GM23248 (cell line): Measurements from ENCODE around the gene QRICH1. TPM values are rescaled to one million over a fixed set of nuclear protein-coding genes. Genes with fewer than 3 reads are reported as not detected.

Experiments used
- DNase-seq: peaks from one replicate; pipeline ENCODE4 v3.0.0-alpha.2; 2015
- H2AFZ ChIP-seq: fragments of 200-600 bp; sonication (generic); 2 replicates; pipeline ENCODE4 v1.6.1; 2016; ENCODE audit warnings: antibody characterized with exemption
- H3F3A ChIP-seq: fragments of 200-600 bp; sonication (generic); 2 replicates; pipeline ENCODE4 v1.6.1; 2016; ENCODE audit warnings: mild to moderate bottlenecking, antibody characterized with exemption, mixed run types; ENCODE audit not compliant: insufficient read depth
- H3K27ac ChIP-seq: fragments of 200-600 bp; sonication (generic); 2 replicates; pipeline ENCODE4 v1.5.1; 2016; ENCODE audit warnings: mild to moderate bottlenecking
- H3K27me3 ChIP-seq: fragments of 200-600 bp; sonication (generic); replicated peaks from 2 replicates; pipeline ENCODE4 v1.6.1; 2016; ENCODE audit warnings: mild to moderate bottlenecking; ENCODE audit not compliant: insufficient read depth
- H3K36me3 ChIP-seq: fragments of 200-600 bp; sonication (generic); 2 replicates; pipeline ENCODE4 v1.6.1; 2016; ENCODE audit warnings: low read depth, mild to moderate bottlenecking
- H3K4me1 ChIP-seq: fragments of 200-600 bp; sonication (generic); 2 replicates; pipeline ENCODE4 v1.6.1; 2016; ENCODE audit warnings: mild to moderate bottlenecking; ENCODE audit not compliant: insufficient read depth
- H3K4me2 ChIP-seq: fragments of 200-600 bp; sonication (generic); one replicate; pipeline ENCODE4 v1.6.1; 2016; ENCODE audit warnings: mild to moderate bottlenecking; ENCODE audit not compliant: unreplicated experiment
- H3K4me3 ChIP-seq: fragments of 200-600 bp; sonication (generic); 2 replicates; pipeline ENCODE4 v1.5.1; 2016; ENCODE audit warnings: mild to moderate bottlenecking
- H3K79me2 ChIP-seq: fragments of 200-600 bp; sonication (generic); 2 replicates; pipeline ENCODE4 v1.6.1; 2016; ENCODE audit warnings: mild to moderate bottlenecking; ENCODE audit not compliant: insufficient read depth
- H3K9ac ChIP-seq: fragments of 200-600 bp; sonication (generic); 2 replicates; pipeline ENCODE4 v1.6.1; 2016; ENCODE audit warnings: mild to moderate bottlenecking
- H3K9me2 ChIP-seq: fragments of 200-600 bp; sonication (generic); 2 replicates; pipeline ENCODE4 v1.6.1; 2016; ENCODE audit warnings: mixed run types, mild to moderate bottlenecking, moderate library complexity; ENCODE audit not compliant: insufficient read depth
- H3K9me3 ChIP-seq: fragments of 200-600 bp; sonication (generic); one replicate; pipeline ENCODE4 v1.6.1; 2017; ENCODE audit warnings: low read depth
- H4K20me1 ChIP-seq: fragments of 200-600 bp; sonication (generic); 2 replicates; pipeline ENCODE4 v1.6.0; 2016; ENCODE audit not compliant: insufficient read depth
- EZH2 ChIP-seq: fragments of 200-600 bp; sonication (generic); IDR thresholded peaks from 2 replicates; pipeline ENCODE4 v1.6.1; 2018; ENCODE audit warnings: antibody characterized with exemption, mild to moderate bottlenecking; ENCODE audit not compliant: insufficient read depth, poor library complexity, severe bottlenecking
- EZH2phosphoT487 ChIP-seq: fragments of 200-600 bp; sonication (generic); IDR thresholded peaks from 2 replicates; pipeline ENCODE4 v1.6.1; 2018; ENCODE audit warnings: antibody characterized with exemption, moderate library complexity, mild to moderate bottlenecking, low read depth; ENCODE audit not compliant: insufficient read depth
- WGBS, 2 experiments: methylation state at CpG; one replicate each; pipeline ENCODE4 v1.1.6; 2015 to 2017; ENCODE audit warnings: low lambda C conversion rate in 2 of 2, low coverage in 1 of 2; ENCODE audit errors: missing lambda C conversion rate in 2 of 2; 5-methylcytosine and 5-hydroxymethylcytosine counted together
- in situ Hi-C: fragments of 300-500 bp; cut with MboI; formaldehyde crosslinking; loops from 2 replicates; pipeline ENCODE4 v1.15.0; 2020
- polyA plus RNA-seq: library from polyadenylated mRNA; unstranded; fragments of >200 nt; fragmentation: Nextera tagmentation; extraction: Ambion mirVana; gene quantifications from 2 replicates; pipeline ENCODE4 v1.2.1, GENCODE V29; 2016
- total RNA-seq: library from RNA; depleted of rRNA; stranded (reverse); fragments of >200 nt; shearing (Covaris generic); gene quantifications from 2 replicates; pipeline ENCODE4 v1.2.3, GENCODE V29; 2014

Gene QRICH1
- total and polyA plus RNA-seq, 2 experiments from 2014 or later = 29.0 to 107 TPM

DNA sequence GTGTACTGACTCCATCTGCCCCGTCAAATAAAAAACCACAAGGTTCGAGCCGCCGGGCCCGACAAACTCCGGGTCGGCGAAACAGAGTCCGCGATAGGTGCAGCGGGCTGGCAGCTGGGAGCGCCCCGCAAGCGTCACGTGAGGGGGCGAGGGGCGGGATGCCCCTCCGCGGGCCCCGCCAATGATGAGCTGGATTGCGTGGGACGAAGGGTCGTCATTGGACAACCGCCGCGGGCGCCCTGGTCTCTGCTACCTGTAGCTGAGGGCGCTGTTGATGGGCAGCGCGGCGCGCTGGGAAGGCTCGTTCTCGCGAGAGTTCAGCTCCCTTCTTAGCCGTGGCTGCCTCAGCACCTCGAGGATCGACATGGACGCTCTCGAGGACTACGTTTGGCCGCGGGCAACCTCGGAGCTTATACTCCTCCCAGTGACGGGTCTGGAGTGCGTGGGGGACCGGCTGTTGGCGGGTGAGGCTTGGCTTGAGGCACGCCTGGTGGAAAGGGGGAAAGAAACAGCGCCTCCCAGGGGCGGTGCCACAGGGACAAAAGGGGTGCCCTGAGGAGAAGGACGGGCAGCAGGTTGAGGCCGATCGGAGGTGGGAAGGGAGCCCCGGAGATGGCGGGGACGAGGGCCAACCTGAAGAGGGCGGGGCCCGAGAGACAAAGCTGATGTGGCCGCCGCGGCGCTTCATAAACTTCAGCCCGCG is 86.7 kb downstream of the QRICH1 start, which contains the start of gene WDR6:
WDR6 (plus strand) TSS at position 324 of the 703 bp plus-strand sequence; CDS start at position 365, 41 bp downstream.
- Histone ChIP-seq H3K36me3 (no peaks in the 10 kb centered on the region), H4K20me1 (no peaks in the 10 kb centered on the region), H3K4me3 (peak within 1 kb of the TSS; percentile 80), H3K27ac (peak within 1 kb of the TSS; percentile 94), H3K9ac (peak within 1 kb of the TSS; percentile 95), H3F3A (peaks cover 5% of the 10 kb centered on the region; the same call in 1 of the 2 replicates), H2AFZ (peak within 1 kb of the TSS; percentile 82), H3K9me2 (no peaks in the 10 kb centered on the region), H3K79me2 (peaks cover 58% of the 10 kb centered on the region), H3K9me3 (no peaks in the 10 kb centered on the region), H3K4me2 (peak within 1 kb of the TSS; percentile 85), H3K27me3 (no peaks in the 10 kb centered on the region), H3K4me1 (0 out of 2 replicates have a peak, but pooled peaks cover 11% of the 10 kb centered on the region)
- TF ChIP-seq EZH2 (no peak), EZH2phosphoT487 (no peak)
- in situ Hi-C loops = no loop called here
- WGBS, 2 experiments = 0 to 1% methylated on average over 48 to 65 of the region's 65 CpGs
- DNase-seq = peak; percentile 97

DNA sequence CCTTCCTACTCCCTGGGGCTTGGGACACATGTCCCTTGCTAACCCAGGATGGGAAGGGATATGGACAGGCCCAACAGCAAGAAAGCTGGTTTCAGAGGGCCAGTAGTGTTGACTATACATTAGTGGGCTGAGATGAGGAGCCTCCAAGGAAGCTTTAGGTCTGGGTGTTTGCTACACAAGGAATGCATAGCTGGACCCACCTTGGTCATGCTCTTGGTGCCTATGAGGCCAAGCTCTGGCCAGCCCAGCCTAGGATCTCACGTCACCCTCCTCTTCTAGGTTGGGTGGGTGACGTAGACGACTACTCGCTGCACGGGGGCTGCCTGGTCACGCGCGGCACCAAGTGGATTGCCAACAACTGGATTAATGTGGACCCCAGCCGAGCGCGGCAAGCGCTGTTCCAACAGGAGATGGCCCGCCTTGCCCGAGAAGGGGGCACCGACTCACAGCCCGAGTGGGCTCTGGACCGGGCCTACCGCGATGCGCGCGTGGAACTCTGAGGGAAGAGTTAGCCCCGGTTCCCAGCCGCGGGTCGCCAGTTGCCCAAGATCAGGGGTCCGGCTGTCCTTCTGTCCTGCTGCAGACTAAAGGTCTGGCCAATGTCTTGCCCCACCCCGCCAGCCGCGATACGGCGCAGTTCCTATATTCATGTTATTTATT is 87.3 kb downstream of the QRICH1 start:
- Histone ChIP-seq H3K4me3 (peak overlapping the region; percentile 80), H3K27me3 (no peaks in the 10 kb centered on the region), H3K4me2 (peak overlapping the region; percentile 85), H3F3A (peaks cover 5% of the 10 kb centered on the region; the same call in 1 of the 2 replicates), H3K4me1 (0 out of 2 replicates have a peak, but pooled peaks cover 11% of the 10 kb centered on the region), H3K36me3 (no peaks in the 10 kb centered on the region), H3K9me3 (no peaks in the 10 kb centered on the region), H3K79me2 (peaks cover 52% of the 10 kb centered on the region), H4K20me1 (no peaks in the 10 kb centered on the region), H3K9ac (peak overlapping the region; percentile 95), H2AFZ (peak overlapping the region; percentile 82), H3K27ac (peak overlapping the region; percentile 94), H3K9me2 (no peaks in the 10 kb centered on the region)
- WGBS, 2 experiments = 3% methylated on average over 30 to 31 of the region's 32 CpGs
- in situ Hi-C loops = no loop called here
- DNase-seq = peak; percentile 76
- TF ChIP-seq EZH2 (no peak), EZH2phosphoT487 (no peak)

DNA sequence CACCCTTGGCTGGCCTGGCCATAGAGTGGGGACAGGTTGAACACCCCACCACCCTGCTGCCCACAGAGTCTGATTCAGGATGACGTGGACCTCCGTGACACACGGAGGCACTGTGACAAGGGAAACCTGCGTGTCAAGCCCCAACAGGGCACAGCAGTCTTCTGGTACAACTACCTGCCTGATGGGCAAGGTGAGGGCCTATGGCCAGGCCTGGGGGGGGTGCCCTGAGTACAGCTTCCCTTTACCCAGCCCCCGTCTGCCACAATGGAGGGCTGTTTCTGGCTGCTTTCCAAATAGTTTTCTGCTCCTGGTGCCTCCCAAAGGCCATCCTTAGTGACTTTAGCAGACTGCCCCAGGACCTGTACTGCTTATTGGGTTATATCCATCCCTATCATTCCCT is 87.9 kb downstream of the QRICH1 start:
- no peaks in the 10 kb centered on the region for H3K36me3 ChIP-seq
- TF ChIP-seq EZH2 = no peak
- no peak for TF ChIP-seq EZH2phosphoT487
- H3K9me2 ChIP-seq = no peaks in the 10 kb centered on the region
- H3K27me3 ChIP-seq = no peaks in the 10 kb centered on the region
- no peaks in the 10 kb centered on the region for H3K9me3 ChIP-seq
- H4K20me1 ChIP-seq = no peaks in the 10 kb centered on the region
- peaks cover 46% of the 10 kb centered on the region for H3K79me2 ChIP-seq
- peak overlapping the region; percentile 80 for H3K4me3 ChIP-seq
- no peak overlapping the region for H2AFZ ChIP-seq
- H3K4me1 ChIP-seq = 0 out of 2 replicates have a peak, but pooled peaks cover 11% of the 10 kb centered on the region
- DNase-seq = no peak
- 64 to 80% methylated on average over 5 of the region's 5 CpGs for WGBS, 2 experiments
- peak overlapping the region; percentile 85 for H3K4me2 ChIP-seq
- H3K9ac ChIP-seq = peak overlapping the region; percentile 95
- peak overlapping the region; percentile 94; the same call in 1 of the 2 replicates for H3K27ac ChIP-seq
- in situ Hi-C loops = no loop called here
- H3F3A ChIP-seq = peaks cover 5% of the 10 kb centered on the region; the same call in 1 of the 2 replicates

DNA sequence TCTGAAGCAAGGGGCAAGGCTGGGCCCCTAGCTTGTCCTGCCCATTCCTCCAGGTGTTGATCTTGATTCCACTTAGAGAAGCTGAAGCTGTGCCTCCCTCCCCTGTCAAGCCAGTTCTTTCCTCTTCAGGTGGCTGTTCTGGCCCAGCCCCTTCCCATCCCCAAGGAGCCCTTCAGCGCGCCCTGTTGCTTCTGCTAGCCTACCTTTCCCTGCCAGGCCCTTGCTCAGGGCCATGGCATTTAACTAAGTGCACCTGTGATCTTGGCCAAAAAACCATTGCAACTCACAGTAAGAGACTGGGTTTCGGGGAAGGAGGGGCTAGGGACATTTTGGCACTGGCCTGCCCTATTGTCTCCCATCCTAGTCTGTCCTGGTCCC is 88.6 kb downstream of the QRICH1 start:
- Histone ChIP-seq H3K4me1 (0 out of 2 replicates have a peak, but pooled peaks cover 11% of the 10 kb centered on the region), H3K9me3 (no peaks in the 10 kb centered on the region), H3K79me2 (peaks cover 39% of the 10 kb centered on the region), H3K9ac (no peak overlapping the region), H3K27me3 (no peaks in the 10 kb centered on the region), H3K36me3 (no peaks in the 10 kb centered on the region), H3K27ac (no peak overlapping the region), H4K20me1 (no peaks in the 10 kb centered on the region), H2AFZ (no peak overlapping the region), H3K4me2 (no peak overlapping the region), H3K4me3 (no peak overlapping the region), H3K9me2 (no peaks in the 10 kb centered on the region), H3F3A (peaks cover 5% of the 10 kb centered on the region; the same call in 1 of the 2 replicates)
- in situ Hi-C loops = no loop called here
- DNase-seq = no peak
- 93 to 94% methylated on average over 3 of the region's 3 CpGs for WGBS, 2 experiments
- TF ChIP-seq EZH2phosphoT487 = no peak
- TF ChIP-seq EZH2 = no peak
